ENCODE results near the gene FBXO48. TPM values are rescaled to one million over a fixed set of nuclear protein-coding genes. Genes with fewer than 3 reads are reported as not detected.

The FBXO48 gene
- total and polyA plus RNA-seq, 10 of the 15 experiments (the other 5 are each of a cell fraction or from before 2014, with no cell fraction given), result 0.56 to 2.3 (median 1.2) TPM

DNA sequence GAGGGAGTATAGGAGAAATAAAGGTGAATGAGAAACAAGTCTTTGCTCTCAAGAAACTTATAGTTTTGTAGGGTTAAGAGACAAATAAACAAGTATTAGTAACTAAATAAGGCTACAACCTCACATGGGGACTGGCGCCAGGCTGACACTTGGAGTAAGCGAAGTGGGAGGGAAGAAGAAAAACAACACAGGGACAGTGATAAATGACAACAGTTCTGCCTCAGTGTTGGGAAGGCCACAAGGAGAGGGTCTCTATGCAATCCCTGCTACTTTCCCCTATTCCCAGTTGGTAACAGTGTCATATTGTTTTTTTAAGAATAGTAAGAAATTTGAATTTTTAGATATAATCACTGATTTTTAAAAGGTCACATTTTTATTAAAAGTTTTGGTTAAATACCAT, 4.3 kb upstream of the FBXO48 start:
- intact Hi-C loops (cut with micrococcal nuclease; ENCODE audit: unreplicated experiment), result no loop called here
- ATAC-seq, result no peak
- H4K20me1 ChIP-seq (ENCODE audit: control insufficient read depth, insufficient read depth), result no peaks in the 10 kb centered on the region
- ChIA-PET RAD21 (ENCODE audit: unreplicated experiment) (no interaction called here), CTCF (interaction anchor here (0.6 kb wide), 1 partner anchor 8 kb away, joined by 4 read pairs; no protein-coding TSS in a partner anchor), SMC1A (ENCODE audit: uncharacterized antibody, unreplicated experiment) (no interaction called here), POLR2A (no interaction called here)
- 0 out of 2 replicates have a peak, but pooled peaks cover under 1% of the 10 kb centered on the region for H3K4me1 ChIP-seq (ENCODE audit: control insufficient read depth, insufficient read depth, low read length)
- H3K9ac ChIP-seq (ENCODE audit: control insufficient read depth, insufficient read depth, low read length), result no peak overlapping the region
- no peak overlapping the region for H3K27ac ChIP-seq (ENCODE audit: control insufficient read depth, insufficient read depth)
- H3K4me3 ChIP-seq, result no peak overlapping the region
- H3K4me2 ChIP-seq (ENCODE audit: control insufficient read depth, insufficient read depth), result no peak overlapping the region
- in situ Hi-C loops (cut with MboI), result loop anchor here (5.0 kb wide), 1 partner anchor 446 kb away; no protein-coding TSS in a partner anchor
- H3K36me3 ChIP-seq (ENCODE audit: control insufficient read depth in 2 of 2, insufficient read depth in 2 of 2, low read length in 1 of 2), result no peaks in the 10 kb centered on the region
- DNase-seq (ENCODE audit: low read depth, low spot score), result no peak
- H2AFZ ChIP-seq (ENCODE audit: control insufficient read depth, low read depth, low read length), result no peak overlapping the region
- H3K27me3 ChIP-seq (replicated peaks in 1 of 2; ENCODE audit: control insufficient read depth in 2 of 2, insufficient read depth in 2 of 2, low read length in 1 of 2), result no peaks in the 10 kb centered on the region; a peak in 1 of 4 replicates
- H3K79me2 ChIP-seq (ENCODE audit: control insufficient read depth, insufficient read depth, low read length), result peaks cover under 1% of the 10 kb centered on the region; the same call in 1 of the 2 replicates
- TF ChIP-seq NFXL1 (IDR thresholded peaks at IDR 0.05; ENCODE audit: borderline replicate concordance), result no peak
- TF ChIP-seq SUZ12 (IDR thresholded peaks at IDR 0.05; ENCODE audit: unreplicated experiment), result no peak
- TF ChIP-seq RUNX3 (IDR thresholded peaks at IDR 0.05; ENCODE audit: low read length), result no peak
- no peak for TF ChIP-seq HCFC1 (IDR thresholded peaks at IDR 0.05; ENCODE audit: low read length)
- TF ChIP-seq STAT1 (conservative IDR thresholded peaks at IDR 0.05), result no peak
- no peak for TF ChIP-seq PML (IDR thresholded peaks at IDR 0.05; ENCODE audit: low read length)
- TF ChIP-seq IKZF1 (conservative IDR thresholded peaks at IDR 0.05), result no peak
- TF ChIP-seq SMAD1 (IDR thresholded peaks at IDR 0.05; ENCODE audit: low read depth, partially characterized antibody), result no peak
- H3K9me3 ChIP-seq (replicated peaks; ENCODE audit: control insufficient read depth, insufficient read depth, low read length), result no peaks in the 10 kb centered on the region
- FAIRE-seq, result no peak
- BruUV-seq (replicated peaks), result no TSS peak
- 97% methylated on average over 2 of the region's 2 CpGs for WGBS (ENCODE audit: insufficient coverage, insufficient replicate concordance, low lambda C conversion rate, missing lambda C conversion rate)

DNA sequence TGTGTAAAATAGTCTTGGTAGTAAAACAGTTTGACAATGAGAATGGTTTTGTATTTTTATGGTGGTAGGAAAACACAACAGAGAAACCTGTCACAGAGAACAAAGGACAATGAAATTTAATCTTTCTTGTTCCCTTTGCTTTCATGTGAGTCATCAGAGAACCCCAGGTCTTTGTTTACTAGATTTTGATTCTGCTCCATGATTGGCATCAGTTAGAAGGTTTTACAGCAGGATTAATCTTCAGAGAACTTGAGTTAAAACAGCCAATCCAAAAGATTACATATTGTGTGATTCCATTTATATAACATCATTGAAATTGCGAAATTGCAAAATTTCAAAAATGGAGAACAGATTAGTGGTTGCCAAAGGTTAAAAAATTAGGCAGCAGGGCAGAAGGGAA, 2.8 kb upstream of the FBXO48 start:
- in situ Hi-C loops (cut with MboI), result loop anchor here (5.0 kb wide), 1 partner anchor 447 kb away; no protein-coding TSS in a partner anchor
- Histone ChIP-seq H3K9me3 (replicated peaks; ENCODE audit: control insufficient read depth, insufficient read depth, low read length) (no peaks in the 10 kb centered on the region), H3K36me3 (ENCODE audit: control insufficient read depth in 2 of 2, insufficient read depth in 2 of 2, low read length in 1 of 2) (no peaks in the 10 kb centered on the region), H3K27ac (ENCODE audit: control insufficient read depth, insufficient read depth) (no peak overlapping the region), H3K79me2 (ENCODE audit: control insufficient read depth, insufficient read depth, low read length) (peaks cover 2% of the 10 kb centered on the region; the same call in 1 of the 2 replicates), H3K4me3 (no peak overlapping the region), H3K9ac (ENCODE audit: control insufficient read depth, insufficient read depth, low read length) (no peak overlapping the region), H2AFZ (ENCODE audit: control insufficient read depth, low read depth, low read length) (no peak overlapping the region), H3K27me3 (replicated peaks in 1 of 2; ENCODE audit: control insufficient read depth in 2 of 2, insufficient read depth in 2 of 2, low read length in 1 of 2) (no peaks in the 10 kb centered on the region; a peak in 1 of 4 replicates), H4K20me1 (ENCODE audit: control insufficient read depth, insufficient read depth) (no peaks in the 10 kb centered on the region), H3K4me1 (ENCODE audit: control insufficient read depth, insufficient read depth, low read length) (peaks cover 11% of the 10 kb centered on the region; the same call in 1 of the 2 replicates), H3K4me2 (ENCODE audit: control insufficient read depth, insufficient read depth) (no peak overlapping the region)
- SMC1A ChIA-PET (ENCODE audit: uncharacterized antibody, unreplicated experiment), result interaction anchor here (0.9 kb wide), 1 partner anchor 7 kb away, joined by 3 read pairs; no protein-coding TSS in a partner anchor
- intact Hi-C loops (cut with micrococcal nuclease; ENCODE audit: unreplicated experiment), result loop anchor here (5.0 kb wide), 1 partner anchor 837 kb away; no protein-coding TSS in a partner anchor
- no peak for FAIRE-seq
- WGBS (ENCODE audit: insufficient coverage, insufficient replicate concordance, low lambda C conversion rate, missing lambda C conversion rate), result 100% methylated on average over 1 of the region's 1 CpG
- no TSS peak for BruUV-seq (replicated peaks)
- no peak for TF ChIP-seq TCF7 (IDR thresholded peaks at IDR 0.05; ENCODE audit: borderline replicate concordance)
- no peak for TF ChIP-seq NRF1 (conservative IDR thresholded peaks at IDR 0.05; ENCODE audit: low read depth, low read length)
- RAD21 ChIA-PET (ENCODE audit: unreplicated experiment), result no interaction called here
- CTCF ChIA-PET, result interaction anchor here (1.1 to 8.9 kb wide), 5 partner anchors 91 to 242 kb away, joined by 3 to 173 read pairs (median 4); no protein-coding TSS in a partner anchor
- no peak for ATAC-seq
- no peak for DNase-seq (ENCODE audit: low read depth, low spot score)
- POLR2A ChIA-PET, result interaction anchor here (0.5 kb wide), 1 partner anchor 12 kb away, joined by 4 read pairs; no protein-coding TSS in a partner anchor
